Measurements from ENCODE around the gene ROPN1L.
"Not testable (repeated sequence)": the region's sequence is repeated elsewhere in the genome, so short reads cannot be mapped to it uniquely, and the experiment has no call there.

The ROPN1L gene

DNA sequence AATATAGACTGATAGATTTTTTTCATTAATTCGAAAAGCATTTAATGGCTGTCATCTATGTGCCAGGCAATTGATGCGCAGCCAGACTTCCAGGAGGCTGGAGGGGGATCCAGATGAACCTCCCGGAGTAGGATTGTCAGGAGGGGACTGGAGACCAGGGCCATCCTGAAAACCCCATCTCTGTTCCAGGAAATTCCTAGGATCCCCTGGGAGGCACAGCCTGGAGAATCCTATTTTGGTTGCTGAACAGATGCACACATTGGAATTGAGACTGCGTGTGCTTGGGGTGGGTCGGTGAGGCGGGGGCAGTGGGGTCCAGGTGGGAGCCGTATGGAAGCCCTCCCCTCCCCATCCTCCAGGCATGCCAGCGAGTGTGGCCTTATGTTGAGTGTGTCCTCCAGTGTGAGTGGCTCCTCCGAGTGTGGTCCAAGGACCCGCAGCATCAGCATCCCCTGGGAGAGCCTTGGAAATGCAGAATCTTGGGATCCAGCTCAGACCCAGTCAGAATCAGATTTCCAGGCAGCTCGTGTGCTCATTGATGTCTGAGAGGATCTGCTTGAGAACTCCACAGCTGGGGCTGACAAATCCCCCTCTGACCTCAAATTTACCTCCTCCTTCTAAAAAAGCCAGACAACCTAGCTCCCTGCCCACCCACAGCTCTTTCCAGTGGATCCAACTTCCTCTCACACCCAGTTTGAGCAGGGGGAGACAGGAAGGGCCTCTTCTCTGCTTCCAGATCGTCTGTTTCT, 38.7 kb downstream of the ROPN1L start:
- FAIRE-seq, result no peak

DNA sequence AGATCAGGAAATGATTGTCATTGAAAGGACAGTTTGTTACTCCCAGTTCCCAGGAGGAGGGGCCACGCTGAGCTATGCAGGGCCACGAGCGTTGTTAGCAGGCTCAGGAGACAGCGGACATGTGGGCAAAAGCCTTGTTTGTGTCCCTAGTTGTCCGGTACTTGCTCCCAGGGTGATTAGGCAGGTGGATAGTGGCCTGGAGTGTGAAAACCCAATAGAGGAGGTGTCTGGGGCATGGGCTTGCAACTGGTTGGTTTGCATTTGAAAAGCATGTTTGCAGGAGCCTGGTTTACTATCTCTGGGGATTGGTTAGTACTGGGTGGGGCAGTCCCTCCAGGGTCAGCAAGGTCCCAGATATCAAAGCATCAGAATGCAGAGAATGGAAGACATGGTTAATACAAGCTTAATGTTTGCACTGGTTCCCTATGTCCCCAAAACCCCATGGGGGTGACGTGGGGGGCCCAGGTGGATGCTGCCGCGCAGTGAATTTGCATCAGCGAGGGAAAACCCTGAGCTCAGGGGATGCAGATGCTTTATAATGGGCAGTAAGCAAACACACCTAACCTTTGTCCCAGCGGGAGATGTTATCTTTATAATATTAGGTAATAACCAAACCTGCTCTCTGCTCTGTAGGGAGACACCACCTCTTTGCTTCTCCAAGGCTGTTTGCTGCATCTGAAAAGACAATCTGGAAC, 39.7 kb downstream of the ROPN1L start:
- FAIRE-seq, result no peak

DNA sequence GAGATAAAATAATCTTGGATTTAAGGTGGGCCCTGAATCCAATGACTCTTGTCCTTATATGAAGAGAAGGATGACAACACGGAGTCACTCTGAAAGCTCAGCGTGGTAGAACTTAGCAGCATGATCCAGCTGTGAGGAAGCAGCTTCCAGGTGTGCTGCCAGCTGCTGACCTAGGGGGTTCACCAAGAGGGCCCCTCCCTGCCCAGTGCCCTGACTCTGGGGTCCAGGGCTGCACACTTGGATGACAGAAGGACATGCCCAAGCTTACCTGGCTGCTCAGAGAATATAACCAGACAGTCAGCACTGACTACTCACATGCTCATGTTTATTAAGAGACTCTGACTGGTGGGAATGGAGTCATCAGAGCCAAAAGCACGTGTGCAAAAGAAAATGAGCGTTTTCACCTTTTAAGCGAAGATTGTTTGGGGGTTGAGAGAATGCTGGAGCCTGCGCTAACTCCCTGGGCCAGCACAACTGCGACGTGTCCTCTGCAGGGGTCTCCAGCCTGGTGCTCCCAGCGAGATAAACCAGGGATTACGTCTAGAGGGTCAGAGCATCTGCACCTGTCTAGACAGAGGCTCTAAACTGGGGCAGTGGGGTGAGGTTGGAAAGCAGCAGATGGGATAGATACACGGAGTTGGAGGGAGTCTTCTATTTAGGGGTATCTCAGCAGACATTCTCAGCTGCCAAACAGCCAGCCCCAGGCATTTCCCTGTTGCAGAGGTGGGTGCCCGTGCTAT, 41.3 kb downstream of the ROPN1L start:
- FAIRE-seq, result no peak

DNA sequence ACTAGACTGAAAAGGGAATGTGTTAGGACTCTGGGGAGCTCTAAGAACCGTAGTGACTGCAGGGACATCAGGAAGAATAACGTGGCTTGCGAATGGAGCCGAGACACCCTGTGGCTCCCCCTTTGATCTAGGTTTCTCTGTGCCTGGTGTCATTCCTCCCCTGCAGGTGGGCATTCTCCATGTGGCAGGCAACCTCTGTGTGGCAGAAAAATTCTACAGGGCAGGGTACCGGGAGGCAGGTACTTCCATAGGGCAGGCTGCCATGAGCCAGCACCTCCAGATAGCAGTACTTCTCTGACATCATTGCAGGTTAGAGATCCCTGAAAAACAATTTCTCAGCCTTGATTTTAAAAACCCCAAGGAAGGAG, 43.1 kb downstream of the ROPN1L start:
- FAIRE-seq, result no peak

DNA sequence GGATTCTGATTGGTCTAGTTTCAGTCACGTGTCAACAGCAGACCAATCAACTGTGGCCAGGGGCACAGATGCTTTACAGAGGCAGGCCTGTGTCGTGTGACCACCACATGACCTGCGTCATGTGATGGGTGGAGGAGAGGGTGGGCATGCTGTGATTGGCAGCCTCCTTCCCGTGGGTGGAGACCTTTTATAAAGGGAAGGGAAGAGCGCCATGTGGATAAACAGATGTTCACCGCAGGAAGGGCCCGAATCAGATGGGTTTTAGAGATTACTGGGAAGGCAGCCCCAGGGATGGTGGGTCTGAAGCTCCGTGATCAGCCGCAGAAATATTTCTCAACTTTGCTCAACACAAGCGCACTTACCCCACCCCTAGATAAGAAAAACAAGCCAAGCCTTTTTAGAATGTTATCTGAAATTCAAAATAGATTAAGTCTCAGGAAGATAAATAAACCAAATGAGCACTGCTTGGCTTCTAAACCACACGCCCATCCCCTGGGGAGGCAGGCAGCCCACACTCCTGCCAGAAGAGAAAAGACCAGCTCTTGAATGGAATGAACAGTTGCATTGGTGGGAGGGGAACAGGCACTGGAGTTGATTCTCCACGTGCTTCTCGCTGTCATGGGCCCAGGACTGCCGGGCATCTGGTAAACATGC, 43.6 kb downstream of the ROPN1L start:
- FAIRE-seq, result no peak

DNA sequence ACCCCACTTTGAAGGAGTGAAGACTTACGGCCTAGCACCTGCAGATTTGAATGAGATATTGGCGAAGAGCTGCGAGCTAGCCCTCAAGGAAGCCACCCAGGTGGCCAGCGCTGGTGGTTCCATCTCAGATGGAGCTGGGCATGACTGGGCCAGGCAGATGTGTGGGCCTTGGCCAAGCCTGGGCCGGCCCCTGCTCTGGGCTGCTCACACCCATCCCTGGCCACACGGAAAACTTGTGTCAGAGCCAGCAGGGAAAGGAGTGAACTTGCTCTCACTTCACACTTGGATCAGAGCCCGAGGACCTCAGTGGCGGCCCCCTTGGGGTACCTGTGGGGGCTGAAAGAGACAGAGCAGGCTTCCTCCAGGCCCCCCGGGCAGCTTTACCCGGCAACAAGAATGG, 44.2 kb downstream of the ROPN1L start:
- no peak for FAIRE-seq

DNA sequence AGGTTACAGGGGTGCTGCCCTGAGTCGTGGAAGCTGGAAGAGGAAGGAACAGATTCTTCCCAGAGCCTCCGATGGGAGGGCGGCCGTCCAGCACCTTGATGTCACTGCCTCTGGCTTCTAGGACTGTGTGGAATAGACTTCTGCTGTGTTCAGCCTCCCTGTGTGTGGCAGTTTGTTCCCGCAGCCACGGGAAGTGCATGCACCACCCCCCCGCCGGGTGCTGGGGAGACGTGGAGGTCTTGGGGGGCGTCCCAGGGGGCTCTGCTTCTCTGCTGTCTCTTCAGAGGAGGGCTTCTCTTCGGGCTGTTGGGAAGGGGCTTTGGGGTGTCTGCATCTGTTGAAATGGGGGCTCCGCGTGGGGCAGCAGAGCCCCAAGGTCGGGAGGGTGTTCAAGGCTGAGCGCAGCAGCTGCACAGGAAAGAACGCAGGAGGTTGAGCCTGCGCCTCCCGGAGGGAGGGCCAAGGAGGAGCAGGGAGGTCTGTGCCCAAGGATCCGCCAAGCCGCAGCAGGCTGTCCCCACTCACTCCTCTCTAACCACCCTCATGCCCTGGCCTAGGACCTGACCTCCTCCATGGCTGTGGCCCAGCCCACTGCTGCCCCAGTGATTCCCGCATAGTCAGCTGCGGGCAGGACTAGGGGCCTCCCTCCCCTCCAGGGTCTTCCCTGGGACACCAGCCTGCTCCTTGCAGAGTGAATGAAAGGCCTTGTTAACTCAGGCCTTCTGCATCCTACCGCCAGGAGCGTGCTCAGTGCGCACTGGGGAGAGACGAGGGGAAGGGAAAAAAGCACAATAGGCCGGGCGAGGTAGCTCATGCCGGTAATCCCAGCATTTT, 45.0 kb downstream of the ROPN1L start:
- no peak for FAIRE-seq

DNA sequence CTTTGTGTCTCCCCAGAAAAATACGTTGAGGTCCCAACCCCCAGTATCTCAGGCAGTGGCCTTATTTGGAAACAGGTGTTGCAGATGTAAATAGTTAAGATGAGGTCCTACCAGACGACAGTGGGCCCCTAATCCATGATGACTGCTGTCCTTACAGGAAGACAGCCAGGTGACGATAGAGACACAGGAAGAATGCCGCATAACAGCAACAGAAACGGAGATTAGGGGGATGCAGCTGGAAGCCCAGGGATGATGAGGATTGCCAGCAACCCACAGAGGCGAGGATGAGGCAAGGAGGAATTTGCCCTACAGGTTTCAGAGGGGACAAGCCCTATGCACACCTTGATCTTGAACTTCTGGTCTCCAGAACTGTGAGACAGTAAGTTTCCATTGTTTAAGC, 46.5 kb downstream of the ROPN1L start:
- FAIRE-seq, result no peak

DNA sequence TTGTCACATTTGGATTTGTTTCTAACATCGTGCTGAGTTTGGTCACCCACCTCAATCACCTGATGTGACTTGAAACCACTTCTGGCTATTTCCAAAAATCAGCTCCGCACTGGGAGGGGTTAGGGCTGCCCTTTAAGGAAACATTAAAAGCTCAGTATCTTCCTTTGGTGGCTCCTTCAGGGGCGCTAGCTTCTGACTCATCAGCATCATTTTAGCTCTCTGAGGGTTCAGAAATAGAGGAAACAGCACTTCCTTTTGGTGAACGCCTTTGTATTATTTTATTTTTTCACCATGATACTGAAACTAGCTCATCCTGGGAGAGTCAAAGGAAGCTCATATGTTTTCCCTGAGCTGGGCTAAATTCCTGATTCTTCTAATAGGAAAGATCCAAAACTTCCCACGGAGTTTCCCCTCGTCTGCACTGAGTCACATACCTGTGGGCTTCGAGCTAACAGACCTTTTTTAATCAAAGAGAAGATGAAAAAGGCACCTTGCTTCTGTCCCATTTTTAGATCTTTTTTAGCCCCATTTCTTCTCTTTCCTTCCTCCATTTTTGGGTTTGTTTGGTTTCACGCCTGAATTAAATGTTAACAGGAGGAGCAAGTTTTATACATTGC, 48.2 kb downstream of the ROPN1L start:
- FAIRE-seq, result no peak

DNA sequence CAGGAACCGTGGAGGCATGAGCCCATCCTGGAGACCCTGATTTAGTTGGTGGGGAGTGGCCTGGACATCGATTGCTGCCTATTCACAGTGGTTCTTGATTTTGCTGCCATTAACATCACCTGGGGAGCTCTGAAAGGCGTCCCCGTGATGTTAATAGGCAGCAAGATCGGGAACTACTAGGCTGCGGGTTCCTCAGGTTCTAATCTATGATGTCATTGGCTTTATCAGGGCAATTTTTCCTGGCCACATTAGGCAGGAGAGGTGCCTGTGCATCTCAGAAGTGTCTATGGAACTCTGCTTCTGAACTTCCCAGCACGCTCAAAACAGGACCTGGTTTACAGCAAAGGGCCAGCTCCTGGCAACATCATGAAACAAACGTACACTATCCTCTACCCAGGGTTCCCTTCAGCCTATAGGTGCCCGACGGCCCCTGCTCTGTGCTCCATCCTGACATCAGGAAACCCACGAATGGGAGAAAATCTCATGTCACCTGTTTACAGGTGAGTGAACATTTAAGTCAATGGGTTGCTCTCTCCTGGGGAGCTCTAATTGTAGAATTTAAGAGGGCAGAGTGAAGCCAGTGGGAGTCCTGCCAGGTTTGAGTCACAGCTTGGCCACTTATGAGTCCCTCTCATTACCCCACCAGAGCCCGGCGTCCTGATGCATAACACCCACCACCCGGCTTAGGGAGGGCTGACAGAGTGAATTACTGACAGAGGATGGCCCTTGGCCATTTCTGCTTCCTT, 49.4 kb downstream of the ROPN1L start:
- FAIRE-seq, result no peak

DNA sequence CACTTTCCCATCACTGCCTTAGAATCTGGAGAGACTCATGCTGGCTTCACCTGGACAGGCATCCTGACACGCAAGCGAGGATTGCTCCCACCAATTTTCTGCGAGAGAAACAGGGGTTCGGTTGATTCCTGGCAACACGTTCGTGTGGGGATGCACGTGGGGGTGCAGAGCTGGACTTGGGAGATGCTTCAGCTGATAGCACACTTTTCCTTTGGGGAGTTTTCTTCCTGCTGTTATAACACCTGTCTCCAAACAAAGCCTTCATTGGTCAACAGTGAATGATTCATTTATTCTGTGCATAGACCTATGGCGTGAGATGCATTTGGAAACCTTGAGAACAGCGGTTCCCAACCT, 50.0 kb downstream of the ROPN1L start:
- no peak for FAIRE-seq

DNA sequence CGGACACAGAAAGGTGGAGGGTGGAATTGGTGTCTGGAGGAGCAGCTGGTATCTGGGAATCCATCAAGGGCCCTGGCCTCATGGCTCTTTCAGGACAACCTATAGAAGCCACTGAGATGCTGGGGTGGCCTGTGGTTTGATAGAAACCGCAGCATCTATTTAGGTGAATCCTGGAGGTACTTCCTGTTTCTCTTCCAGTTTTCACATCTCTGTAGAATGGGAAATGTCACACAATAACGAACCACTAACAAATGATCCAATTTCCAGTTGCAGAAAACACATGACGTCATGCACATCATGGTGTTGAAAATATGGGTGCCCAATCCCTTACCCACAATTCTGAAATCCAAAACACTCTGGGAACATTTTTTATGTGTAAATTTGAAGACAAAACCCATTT, 52.2 kb downstream of the ROPN1L start:
- FAIRE-seq, result no peak

DNA sequence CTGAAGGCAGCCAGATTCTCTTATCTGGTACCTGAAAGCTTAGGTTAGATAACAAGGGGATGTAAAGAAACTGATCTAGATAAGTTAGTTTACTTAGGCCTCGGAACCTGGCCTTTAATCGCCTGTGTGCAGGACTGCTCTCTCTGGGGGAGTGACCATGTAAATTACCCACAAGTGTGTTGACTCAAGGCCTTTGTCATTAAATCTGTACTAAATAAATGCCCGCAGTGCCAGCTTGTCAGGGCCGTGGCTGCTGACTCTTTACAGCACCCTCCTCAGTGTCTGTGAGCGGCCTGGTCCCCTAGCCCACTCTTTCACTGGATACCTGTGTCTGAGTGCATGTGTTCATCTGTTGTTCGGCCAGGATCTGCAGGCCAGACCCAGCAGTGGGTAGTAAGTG, 52.8 kb downstream of the ROPN1L start:
- FAIRE-seq, result not testable (repeated sequence)

DNA sequence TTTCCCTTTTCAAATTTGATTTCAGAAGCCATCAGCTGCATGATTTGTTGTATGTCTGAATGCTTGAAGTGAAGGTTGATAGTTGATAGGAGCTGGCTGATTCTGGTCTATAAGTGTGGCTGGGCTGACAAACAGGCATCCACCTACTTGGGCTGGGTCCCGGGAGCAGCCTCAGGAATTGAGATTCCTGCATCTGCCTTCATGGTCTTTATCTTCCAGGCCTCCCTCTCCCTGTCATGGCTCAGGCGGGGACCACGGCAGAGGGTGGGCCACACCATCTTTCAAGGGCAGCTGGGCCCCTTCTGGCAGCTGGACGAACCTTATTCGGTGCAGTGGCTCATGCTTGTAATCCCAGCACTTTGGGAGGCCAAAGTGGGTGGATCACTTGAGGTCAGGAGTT, 55.9 kb downstream of the ROPN1L start:
- FAIRE-seq, result no peak

DNA sequence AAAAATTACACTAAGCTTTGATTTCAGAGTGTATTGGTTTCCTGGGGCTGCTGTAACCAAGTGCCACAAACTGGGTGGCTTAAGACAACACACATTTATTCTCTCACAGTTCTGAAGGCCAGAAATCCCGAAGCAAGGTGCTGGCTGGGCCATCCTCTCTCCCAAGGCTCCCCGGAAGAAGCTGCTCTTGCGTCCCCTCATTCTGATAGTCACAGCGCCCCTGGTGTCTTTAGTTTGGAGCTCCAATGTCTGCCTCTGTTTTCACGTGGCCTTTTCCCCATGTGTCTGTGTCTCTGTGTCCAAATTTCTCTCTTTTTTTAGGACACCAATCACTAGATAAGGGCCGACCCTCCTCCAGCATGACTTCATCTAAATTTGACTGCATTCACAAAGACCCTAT, 56.7 kb downstream of the ROPN1L start:
- no peak for FAIRE-seq

DNA sequence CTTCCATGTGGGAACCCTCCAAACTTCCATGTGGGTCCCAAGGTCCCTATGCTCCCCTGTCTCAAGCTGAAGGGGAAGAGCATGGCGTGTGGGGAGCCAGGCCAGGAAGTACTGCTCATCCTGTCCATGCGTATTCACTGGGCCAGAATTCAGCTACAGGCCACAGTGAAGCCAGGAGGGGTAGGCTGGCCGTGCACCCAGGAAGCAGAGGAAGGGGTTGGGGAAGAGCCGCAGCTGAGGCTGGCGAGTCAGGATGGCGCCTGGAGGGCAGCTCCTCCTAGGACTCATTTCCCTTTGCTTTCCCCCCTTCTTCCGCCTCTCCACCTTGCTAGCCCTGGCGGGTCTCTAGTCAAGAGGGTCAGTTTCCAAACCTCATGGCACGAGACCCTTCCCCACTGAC, 57.4 kb downstream of the ROPN1L start:
- FAIRE-seq, result no peak

DNA sequence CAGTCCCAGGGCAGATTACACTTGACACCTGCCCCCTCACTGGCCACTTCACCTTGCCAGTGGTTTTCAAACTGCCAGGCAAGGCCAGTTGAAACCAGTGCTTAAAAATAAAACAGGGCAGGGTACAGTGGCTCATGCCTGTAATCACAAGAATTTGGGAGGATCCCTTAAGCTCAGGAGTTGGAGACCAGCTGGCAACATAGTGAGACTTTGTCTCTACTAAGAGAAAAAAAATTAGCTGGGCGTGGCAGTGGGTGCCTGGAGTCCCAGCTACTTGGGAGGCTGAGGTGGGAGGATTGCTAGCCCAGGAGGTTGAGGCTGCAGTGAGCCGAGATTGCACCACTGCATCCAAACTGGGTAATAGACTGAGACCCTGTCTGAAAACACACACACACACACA, 58.1 kb downstream of the ROPN1L start:
- no peak for FAIRE-seq

DNA sequence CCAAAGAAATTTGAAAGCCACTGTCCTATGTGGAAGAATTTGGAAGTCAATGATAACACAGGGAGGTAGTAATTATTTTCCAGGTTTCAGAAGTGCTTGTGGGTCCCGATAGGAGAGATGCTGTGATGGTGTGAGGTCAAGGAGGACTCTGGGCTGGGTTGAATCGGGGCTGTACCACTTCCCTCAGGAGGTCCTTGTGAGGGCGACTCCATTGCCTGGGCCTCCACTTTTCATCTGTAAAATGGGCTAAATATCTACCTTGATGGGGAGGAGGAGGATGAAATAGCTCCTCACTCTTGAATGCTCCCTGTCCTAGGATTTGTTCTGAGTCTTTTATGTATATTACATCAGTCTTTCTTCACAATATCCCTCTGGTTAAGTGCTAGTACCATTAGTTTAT, 59.0 kb downstream of the ROPN1L start:
- no peak for FAIRE-seq

DNA sequence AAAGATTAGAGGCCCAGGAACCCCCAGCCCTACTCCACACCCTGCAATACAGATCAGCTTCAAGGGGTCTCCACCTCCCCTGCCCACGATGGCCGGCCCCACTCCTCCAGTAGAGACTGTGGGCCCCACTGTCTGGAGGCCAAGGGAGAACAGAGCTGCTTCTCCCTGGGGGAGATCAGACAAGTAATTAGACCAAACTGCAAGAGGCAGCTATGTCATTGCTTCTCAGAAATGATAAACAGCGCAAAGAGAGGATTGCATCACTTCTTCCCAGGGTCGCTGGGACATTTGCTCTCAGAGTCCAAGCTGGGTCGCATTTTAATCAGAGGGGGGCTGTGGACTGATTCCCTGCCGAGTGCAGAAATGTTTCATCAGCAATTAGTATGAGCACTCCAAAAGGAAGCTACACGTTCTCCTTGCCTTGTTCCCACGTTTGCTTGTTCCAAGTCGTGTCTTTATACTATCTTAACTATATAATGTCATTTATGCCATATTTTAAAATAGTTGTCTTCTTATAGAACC, 59.9 kb downstream of the ROPN1L start:
- FAIRE-seq, result no peak

DNA sequence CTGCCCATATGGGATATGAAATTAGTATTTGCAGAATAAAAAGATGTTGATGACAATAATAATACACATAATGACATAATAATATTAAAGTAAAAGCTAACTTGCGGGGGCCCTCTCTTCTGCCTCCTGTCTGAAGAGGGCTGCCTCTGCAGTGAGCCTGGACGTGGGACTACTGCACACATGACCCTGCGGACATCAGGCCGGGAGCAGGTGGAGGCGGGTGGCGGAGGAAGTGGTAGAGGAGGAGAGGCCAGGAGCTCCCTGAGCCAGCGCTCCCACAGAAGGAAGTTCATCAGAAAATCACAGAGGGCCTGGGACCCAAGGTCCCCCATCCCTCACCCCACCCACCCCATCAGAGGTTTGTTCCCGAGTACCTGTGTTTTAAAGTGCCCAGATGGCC, 60.5 kb downstream of the ROPN1L start:
- no peak for FAIRE-seq

DNA sequence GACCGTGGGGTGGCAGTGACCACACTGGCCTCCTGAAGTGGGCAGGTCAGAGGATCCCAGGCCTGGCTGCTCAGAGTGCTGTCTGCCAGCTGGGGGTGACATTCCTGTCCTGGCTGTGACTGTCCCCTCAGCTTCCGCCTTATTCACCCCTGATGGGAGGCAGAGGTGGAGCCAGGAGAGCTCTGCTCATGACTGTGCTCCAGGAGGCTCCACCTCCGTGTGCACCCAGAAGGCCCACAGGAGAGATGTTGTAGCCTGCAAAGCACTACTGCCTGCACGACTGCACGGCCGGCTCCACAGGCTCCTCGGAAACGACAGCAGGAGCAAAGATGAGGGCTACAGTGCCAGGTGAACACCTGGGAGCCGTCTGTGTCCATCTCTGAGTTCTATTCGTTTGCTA, 60.9 kb downstream of the ROPN1L start:
- FAIRE-seq, result no peak

Measured in islet of Langerhans (tissue), 1 donor.